ENCODE data around the gene EIF4E.

The EIF4E gene, protein sequence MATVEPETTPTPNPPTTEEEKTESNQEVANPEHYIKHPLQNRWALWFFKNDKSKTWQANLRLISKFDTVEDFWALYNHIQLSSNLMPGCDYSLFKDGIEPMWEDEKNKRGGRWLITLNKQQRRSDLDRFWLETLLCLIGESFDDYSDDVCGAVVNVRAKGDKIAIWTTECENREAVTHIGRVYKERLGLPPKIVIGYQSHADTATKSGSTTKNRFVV

DNA sequence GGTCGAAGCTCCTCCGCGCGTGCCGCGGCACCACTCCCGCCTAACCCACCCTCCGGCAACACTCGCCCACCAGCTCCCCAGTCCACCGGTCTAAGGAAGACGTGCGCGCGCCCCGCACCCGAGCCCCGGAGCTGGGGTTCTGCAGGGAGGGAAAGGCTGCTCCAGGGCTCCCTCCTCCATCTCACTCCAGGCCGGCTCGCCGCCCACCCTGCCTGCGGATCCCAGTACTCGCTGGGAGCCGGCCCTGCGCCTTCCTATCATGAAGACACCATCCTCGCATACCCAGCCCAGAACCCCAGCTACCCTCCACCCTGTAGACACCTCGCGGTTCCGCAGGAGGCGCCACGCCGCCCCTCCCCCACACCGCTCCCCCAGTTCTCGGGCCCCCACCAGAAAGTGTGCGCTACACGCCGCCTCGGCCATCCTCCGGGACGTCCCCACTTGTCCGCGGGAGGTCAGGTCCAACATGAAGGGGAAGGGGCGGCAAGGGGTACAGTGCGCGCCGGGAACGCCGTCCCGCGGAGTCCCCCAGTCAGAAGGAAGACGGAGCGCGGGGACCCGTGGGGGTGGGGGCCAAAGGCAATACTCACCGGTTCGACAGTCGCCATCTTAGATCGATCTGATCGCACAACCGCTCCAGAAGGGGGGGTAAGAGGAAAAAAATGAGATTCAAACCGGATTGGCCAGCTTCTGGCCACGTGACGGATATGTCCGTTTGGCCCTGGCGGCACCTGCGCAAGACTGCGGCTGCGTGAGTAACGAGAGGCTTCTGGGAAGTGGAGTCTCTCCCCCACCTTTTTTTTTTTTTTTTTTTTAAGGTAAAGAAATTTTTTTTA is at the start of gene EIF4E:
TSS of gene EIF4E (minus strand) at position 629 of the 836 bp plus-strand sequence. CDS start at position 608, 21 bp downstream.
- peak; percentile 99 for TF ChIP-seq ZNF384 (IDR thresholded peaks at IDR 0.05)
- TF ChIP-seq SP1 (IDR thresholded peaks at IDR 0.05) = no peak
- peak; percentile 83 for TF ChIP-seq FOXM1 (IDR thresholded peaks at IDR 0.05; ENCODE audit: borderline replicate concordance)
- TF ChIP-seq L3MBTL2 (conservative IDR thresholded peaks at IDR 0.05) = peak; percentile 79
- peak; percentile 79 for TF ChIP-seq NFRKB (IDR thresholded peaks at IDR 0.05)
- no peak for TF ChIP-seq TARDBP (IDR thresholded peaks at IDR 0.05)
- TF ChIP-seq CTBP1 (IDR thresholded peaks at IDR 0.05; ENCODE audit: borderline replicate concordance) = 0 out of 2 replicates have a peak, but pooled peaks have one; percentile 19
- ChIA-PET CTCF (interaction anchor here (0.6 to 1.8 kb wide), 5 partner anchors 11 to 422 kb away, joined by 3 to 4 read pairs (median 3); partner anchors contain the start of gene METAP1), POLR2A (interaction anchor here (0.5 to 2.2 kb wide), 8 partner anchors 18 to 160 kb away, joined by 3 to 10 read pairs (median 4); partner anchors contain the start of genes ADH5 and METAP1)
- DNase-seq (ENCODE audit: extremely low spot score) = peak; percentile 93

DNA sequence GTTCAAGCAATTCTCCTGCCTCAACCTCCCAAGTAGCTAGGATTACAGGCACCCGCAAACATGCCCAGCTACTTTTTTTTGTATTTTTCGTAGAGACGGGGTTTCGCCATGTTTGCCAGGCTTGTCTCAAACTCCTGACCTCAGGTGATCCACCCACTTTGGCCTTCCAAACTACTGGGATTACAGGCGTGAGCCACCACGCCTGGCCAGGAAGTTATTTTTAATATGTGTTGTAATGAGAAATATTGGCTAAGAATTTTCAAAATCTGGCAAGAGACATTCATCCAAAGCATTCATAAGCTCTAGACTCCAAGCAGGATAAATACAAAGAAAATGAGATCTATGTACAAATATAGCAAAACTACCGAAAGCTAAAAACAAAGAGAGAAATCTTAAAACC is 48.6 kb upstream of the EIF4E start:
- TF ChIP-seq ZNF384 (IDR thresholded peaks at IDR 0.05) = no peak
- TF ChIP-seq ELF4 (IDR thresholded peaks at IDR 0.05) = no peak
- TF ChIP-seq NFRKB (IDR thresholded peaks at IDR 0.05) = no peak
- TF ChIP-seq ARNT (IDR thresholded peaks at IDR 0.05) = no peak
- TF ChIP-seq, protein P1, sequence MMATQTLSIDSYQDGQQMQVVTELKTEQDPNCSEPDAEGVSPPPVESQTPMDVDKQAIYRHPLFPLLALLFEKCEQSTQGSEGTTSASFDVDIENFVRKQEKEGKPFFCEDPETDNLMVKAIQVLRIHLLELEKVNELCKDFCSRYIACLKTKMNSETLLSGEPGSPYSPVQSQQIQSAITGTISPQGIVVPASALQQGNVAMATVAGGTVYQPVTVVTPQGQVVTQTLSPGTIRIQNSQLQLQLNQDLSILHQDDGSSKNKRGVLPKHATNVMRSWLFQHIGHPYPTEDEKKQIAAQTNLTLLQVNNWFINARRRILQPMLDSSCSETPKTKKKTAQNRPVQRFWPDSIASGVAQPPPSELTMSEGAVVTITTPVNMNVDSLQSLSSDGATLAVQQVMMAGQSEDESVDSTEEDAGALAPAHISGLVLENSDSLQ (IDR thresholded peaks at IDR 0.05) = no peak
- TF ChIP-seq BHLHE40 (IDR thresholded peaks at IDR 0.05; ENCODE audit: borderline replicate concordance) = no peak
- no peak for TF ChIP-seq FOXM1 (IDR thresholded peaks at IDR 0.05; ENCODE audit: borderline replicate concordance)
- no peak for TF ChIP-seq FOXA1 (IDR thresholded peaks at IDR 0.05)
- TF ChIP-seq TARDBP (IDR thresholded peaks at IDR 0.05) = no peak
- TF ChIP-seq L3MBTL2 (conservative IDR thresholded peaks at IDR 0.05) = no peak
- no peak for TF ChIP-seq SUZ12 (IDR thresholded peaks at IDR 0.05)
- TF ChIP-seq LEF1 (IDR thresholded peaks at IDR 0.05; ENCODE audit: borderline replicate concordance) = no peak
- no peak for TF ChIP-seq CTBP1 (IDR thresholded peaks at IDR 0.05; ENCODE audit: borderline replicate concordance)
- TF ChIP-seq SP1 (IDR thresholded peaks at IDR 0.05) = no peak
- no peak for TF ChIP-seq HDGF (IDR thresholded peaks at IDR 0.05; ENCODE audit: borderline replicate concordance)
- no peak for TF ChIP-seq FOXK2 (IDR thresholded peaks at IDR 0.05)
- POLR2A ChIA-PET = no interaction called here
- no peak for DNase-seq (ENCODE audit: extremely low spot score)
- CTCF ChIA-PET = no interaction called here

DNA sequence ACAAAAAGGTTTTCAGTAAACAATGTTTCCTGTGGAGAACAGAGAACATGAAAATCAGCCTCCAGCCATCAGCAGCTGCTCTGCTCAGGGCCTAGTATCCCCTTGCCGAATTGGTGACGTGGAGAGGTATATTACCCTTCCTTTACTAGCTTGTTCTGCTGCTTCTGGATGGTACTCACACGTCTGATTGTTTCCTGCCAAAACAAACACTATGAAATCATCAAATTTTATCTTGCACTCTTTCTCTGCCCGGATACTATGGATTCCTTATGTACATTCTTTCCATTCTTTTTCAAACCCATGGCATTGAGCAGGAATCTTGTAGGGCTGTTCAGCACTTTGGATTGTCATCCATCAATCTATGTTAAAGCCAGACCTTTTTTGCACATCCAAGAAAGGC is 47.8 kb upstream of the EIF4E start:
- no peak for TF ChIP-seq CTBP1 (IDR thresholded peaks at IDR 0.05; ENCODE audit: borderline replicate concordance)
- no peak for TF ChIP-seq SP1 (IDR thresholded peaks at IDR 0.05)
- TF ChIP-seq FOXA1 (IDR thresholded peaks at IDR 0.05) = no peak
- TF ChIP-seq ELF4 (IDR thresholded peaks at IDR 0.05) = no peak
- no peak for TF ChIP-seq FOXK2 (IDR thresholded peaks at IDR 0.05)
- TF ChIP-seq ZNF384 (IDR thresholded peaks at IDR 0.05) = no peak
- no peak for TF ChIP-seq L3MBTL2 (conservative IDR thresholded peaks at IDR 0.05)
- TF ChIP-seq ARNT (IDR thresholded peaks at IDR 0.05) = no peak
- TF ChIP-seq, protein P1 (IDR thresholded peaks at IDR 0.05) = no peak
- TF ChIP-seq LEF1 (IDR thresholded peaks at IDR 0.05; ENCODE audit: borderline replicate concordance) = no peak
- no peak for TF ChIP-seq HDGF (IDR thresholded peaks at IDR 0.05; ENCODE audit: borderline replicate concordance)
- no peak for TF ChIP-seq TARDBP (IDR thresholded peaks at IDR 0.05)
- no peak for TF ChIP-seq FOXM1 (IDR thresholded peaks at IDR 0.05; ENCODE audit: borderline replicate concordance)
- no peak for TF ChIP-seq NFRKB (IDR thresholded peaks at IDR 0.05)
- TF ChIP-seq SUZ12 (IDR thresholded peaks at IDR 0.05) = no peak
- no peak for TF ChIP-seq BHLHE40 (IDR thresholded peaks at IDR 0.05; ENCODE audit: borderline replicate concordance)

DNA sequence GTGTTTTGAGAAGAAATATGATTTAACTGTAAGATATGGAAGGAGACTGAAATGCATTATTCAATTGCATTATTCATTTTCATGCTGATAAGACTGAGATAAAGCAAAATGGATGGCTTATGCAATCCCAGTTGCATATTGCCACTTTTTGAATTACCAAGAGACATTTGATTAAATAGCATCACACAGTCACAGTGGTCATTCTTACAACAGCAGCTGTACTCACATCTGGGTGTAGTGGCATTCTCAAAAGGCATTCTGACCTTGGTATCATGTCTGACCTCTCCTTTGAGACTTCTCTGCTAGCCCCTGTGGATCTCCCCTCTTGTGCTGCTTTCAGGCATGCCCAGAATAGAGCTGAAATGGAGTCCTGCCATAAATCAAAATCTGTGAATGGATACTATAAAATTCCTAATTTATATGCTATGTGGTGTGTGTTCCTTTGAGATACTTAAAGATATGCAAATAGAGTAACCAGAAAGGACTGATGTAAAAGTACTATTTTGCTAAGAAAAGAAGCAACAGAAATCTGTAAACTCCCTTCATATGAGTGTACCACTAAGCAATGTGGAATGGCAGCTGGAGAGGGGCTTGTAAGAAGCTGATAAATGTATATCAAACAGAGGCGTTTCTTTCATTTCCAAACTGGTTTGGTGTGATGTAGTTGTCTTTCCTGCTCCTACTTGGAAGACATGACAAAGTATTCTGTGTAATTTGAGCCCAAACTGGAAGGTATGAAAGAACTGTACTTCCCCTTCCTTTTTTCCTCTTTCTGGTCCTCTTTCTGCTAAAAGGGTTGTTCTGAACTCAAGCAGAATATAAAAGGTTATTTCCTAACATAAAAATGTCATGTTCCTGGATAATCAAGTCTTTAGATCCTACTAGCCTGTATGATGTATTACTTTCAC is 41.2 kb upstream of the EIF4E start:
- CTCF ChIA-PET = no interaction called here
- TF ChIP-seq FOXK2 (IDR thresholded peaks at IDR 0.05) (no peak), ELF4 (IDR thresholded peaks at IDR 0.05) (no peak), L3MBTL2 (conservative IDR thresholded peaks at IDR 0.05) (no peak), LEF1 (IDR thresholded peaks at IDR 0.05; ENCODE audit: borderline replicate concordance) (no peak)
- POLR2A ChIA-PET = no interaction called here
- no peak for DNase-seq (ENCODE audit: extremely low spot score)

More for the DNA sequence above, 47.8 kb upstream of the EIF4E start:
- DNase-seq (ENCODE audit: extremely low spot score) = no peak
- ChIA-PET CTCF (no interaction called here), POLR2A (no interaction called here)

DNA sequence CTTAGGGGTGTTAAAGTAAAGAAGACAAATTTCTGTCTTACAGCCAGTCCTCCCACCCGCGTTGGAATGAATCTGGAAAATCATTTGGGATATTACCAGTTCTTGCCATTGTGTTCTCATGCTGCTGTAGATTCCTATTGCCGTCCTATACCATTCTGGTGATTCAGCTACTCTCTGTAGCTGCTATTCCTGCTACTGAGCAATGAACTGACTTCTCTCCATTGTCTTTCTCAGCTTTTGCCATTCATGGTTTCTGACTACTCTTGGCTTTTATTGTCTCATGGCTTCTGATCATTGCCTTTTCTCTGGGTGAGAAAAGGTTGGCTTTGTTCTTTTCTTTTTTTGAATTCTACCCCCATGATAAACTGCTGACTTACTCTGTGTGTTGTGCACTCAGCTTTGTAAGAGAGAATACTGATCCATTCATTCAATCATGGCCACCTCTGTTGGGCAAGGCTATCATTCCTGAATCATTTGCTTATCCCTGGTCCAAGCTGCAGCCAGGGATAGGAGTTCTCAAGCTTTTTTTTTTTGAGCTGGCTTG is 38.9 kb upstream of the EIF4E start:
- ChIA-PET POLR2A (no interaction called here), CTCF (no interaction called here)
- no peak for TF ChIP-seq BHLHE40 (IDR thresholded peaks at IDR 0.05; ENCODE audit: borderline replicate concordance)
- TF ChIP-seq ARNT (IDR thresholded peaks at IDR 0.05) = no peak
- no peak for TF ChIP-seq SP1 (IDR thresholded peaks at IDR 0.05)
- no peak for TF ChIP-seq ELF4 (IDR thresholded peaks at IDR 0.05)
- TF ChIP-seq FOXK2 (IDR thresholded peaks at IDR 0.05) = no peak
- no peak for TF ChIP-seq TARDBP (IDR thresholded peaks at IDR 0.05)
- no peak for TF ChIP-seq CTBP1 (IDR thresholded peaks at IDR 0.05; ENCODE audit: borderline replicate concordance)
- TF ChIP-seq HDGF (IDR thresholded peaks at IDR 0.05; ENCODE audit: borderline replicate concordance) = no peak
- no peak for TF ChIP-seq ZNF384 (IDR thresholded peaks at IDR 0.05)
- TF ChIP-seq SUZ12 (IDR thresholded peaks at IDR 0.05) = no peak
- TF ChIP-seq LEF1 (IDR thresholded peaks at IDR 0.05; ENCODE audit: borderline replicate concordance) = no peak
- TF ChIP-seq L3MBTL2 (conservative IDR thresholded peaks at IDR 0.05) = no peak
- TF ChIP-seq NFRKB (IDR thresholded peaks at IDR 0.05) = no peak
- no peak for DNase-seq (ENCODE audit: extremely low spot score)
